ENCODE measurements around the gene VPS39. TPM values are rescaled to one million over a fixed set of nuclear protein-coding genes. Genes with fewer than 3 reads are reported as not detected.

VPS39 gene
- total and polyA plus RNA-seq, 2 of the 13 experiments (the other 11 are each of a cell fraction or from before 2014, with no cell fraction given): 22.9 to 32.0 TPM

- Histone ChIP-seq H3K4me3 (replicated peaks in 1 of 3; ENCODE audit: insufficient read depth in 1 of 3, low read depth in 2 of 3, low read length in 3 of 3) (no peak overlapping the region), H2AFZ (ENCODE audit: low read length) (no peak overlapping the region), H3K4me2 (ENCODE audit: low read depth, low read length) (no peak overlapping the region), H3K36me3 (replicated peaks in 1 of 2; ENCODE audit: control insufficient read depth in 1 of 2, insufficient read depth in 2 of 2, low read length in 2 of 2) (peaks cover 10 to 59% of the 10 kb centered on the region in 2 experiments), H3K79me2 (ENCODE audit: insufficient read depth, low read length) (no peaks in the 10 kb centered on the region), H4K20me1 (ENCODE audit: insufficient read depth, low read length) (no peaks in the 10 kb centered on the region), H3K9ac (ENCODE audit: insufficient read depth, low read depth, low read length) (no peak overlapping the region), H3K27ac (ENCODE audit: extremely low read length, insufficient read depth, low read length) (no peak overlapping the region), H3K9me3 (ENCODE audit: low read length) (no peaks in the 10 kb centered on the region), H3K27me3 (ENCODE audit: control insufficient read depth in 1 of 2, insufficient read depth in 2 of 2, low read length in 2 of 2) (no peaks in the 10 kb centered on the region), H3K4me1 (ENCODE audit: insufficient read depth, low read length) (no peaks in the 10 kb centered on the region)
- no peak for ATAC-seq
- TF ChIP-seq NFYC (CRISPR knock-in tag; IDR thresholded peaks at IDR 0.05): no peak
- TF ChIP-seq TFE3 (CRISPR knock-in tag; IDR thresholded peaks at IDR 0.05): no peak
- no peak for TF ChIP-seq GPN1 (CRISPR knock-in tag; IDR thresholded peaks at IDR 0.05; ENCODE audit: borderline replicate concordance)
- TF ChIP-seq ZNF251 (CRISPR knock-in tag; IDR thresholded peaks at IDR 0.05): no peak
- no peak for TF ChIP-seq ZNF503 (CRISPR knock-in tag; IDR thresholded peaks at IDR 0.05)
- TF ChIP-seq GFI1 (CRISPR knock-in tag; IDR thresholded peaks at IDR 0.05; ENCODE audit: borderline replicate concordance): no peak
- no peak for TF ChIP-seq THYN1 (CRISPR knock-in tag; IDR thresholded peaks at IDR 0.05; ENCODE audit: borderline replicate concordance, low read depth)
- TF ChIP-seq ZNF10 (CRISPR knock-in tag; IDR thresholded peaks at IDR 0.05; ENCODE audit: borderline replicate concordance, low read depth): no peak
- TF ChIP-seq HNF1A (IDR thresholded peaks at IDR 0.05; ENCODE audit: low read depth): no peak
- TF ChIP-seq HNF1A (CRISPR knock-in tag; IDR thresholded peaks at IDR 0.05; ENCODE audit: borderline replicate concordance): no peak
- no peak for TF ChIP-seq ZNF563 (CRISPR knock-in tag; IDR thresholded peaks at IDR 0.05)
- intact Hi-C loops (cut with micrococcal nuclease; ENCODE audit: unreplicated experiment): no loop called here
- no peak for FAIRE-seq
- WGBS (ENCODE audit: low lambda C conversion rate): 84% methylated on average over 2 of the region's 2 CpGs
- in situ Hi-C loops (cut with HindIII; ENCODE audit: extremely low pct_ligation_motif_present, low pct_unique_long_range_greater_than_20kb): no loop called here
- POLR2A ChIA-PET: no interaction called here
- BruUV-seq (replicated peaks): no TSS peak
- CTCF ChIA-PET (ENCODE audit: low intra/inter-chr PET ratio, low total read pairs): no interaction called here
- no peak for DNase-seq (ENCODE audit: low spot score)
These were observed 9.5 kb upstream of the VPS39 start for GRCh38 chr15:42217568-42217967.

Data from HepG2 (cell line).